Stimulated activated CD4-positive, alpha-beta T cell treated with anti-CD3 and anti-CD28 coated beads, TNF-alpha, amount 100 ng/mL, for 1 hour (primary cell): ENCODE measurements around the gene YAP1.

Source experiments
- DNase-seq, 3 donors: peaks; one replicate each; pipeline ENCODE4 v3.0.0-alpha.2; 2020; ENCODE audit warnings: low read depth in 3 of 3, low spot score in 1 of 3

The YAP1 gene

GRCh38 chr11:102272047-102272824, 162.0 kb downstream of the YAP1 start:
- no peak for DNase-seq

DNA sequence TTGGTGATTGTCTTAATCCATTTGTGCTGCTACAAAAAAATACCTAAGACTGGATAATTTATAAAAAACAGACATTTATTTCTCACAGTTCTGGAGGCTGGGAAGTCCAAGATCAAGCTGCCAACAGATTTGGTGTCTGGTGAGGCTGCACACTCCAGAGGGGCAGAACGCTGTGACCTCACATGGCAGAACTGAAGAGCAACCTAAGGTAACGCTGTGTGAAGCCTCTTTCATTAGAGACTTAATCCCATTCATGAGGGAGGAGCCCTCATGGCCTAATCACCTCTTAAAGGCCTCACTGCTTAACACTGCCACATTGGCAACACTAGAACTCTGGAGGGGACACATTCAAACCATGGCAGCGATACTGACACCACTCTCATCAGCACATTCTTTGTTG, 164.4 kb downstream of the YAP1 start:
- no peak for DNase-seq

GRCh38 chr11:102276362-102276761, 166.1 kb downstream of the YAP1 start:
- DNase-seq = no peak

- DNase-seq = no peak
These were observed 166.5 kb downstream of the YAP1 start for GRCh38 chr11:102276783-102277182.

GRCh38 chr11:102279641-102280170, 169.5 kb downstream of the YAP1 start:
- DNase-seq = no peak

- no peak for DNase-seq
These were observed 170.1 kb downstream of the YAP1 start for GRCh38 chr11:102280245-102280833.
